ENCODE measurements around the gene TTLL5.

GRCh38 chr14:75702122-75702521 lies 41.1 kb downstream of the TTLL5 start:
- TF ChIP-seq, protein P1, sequence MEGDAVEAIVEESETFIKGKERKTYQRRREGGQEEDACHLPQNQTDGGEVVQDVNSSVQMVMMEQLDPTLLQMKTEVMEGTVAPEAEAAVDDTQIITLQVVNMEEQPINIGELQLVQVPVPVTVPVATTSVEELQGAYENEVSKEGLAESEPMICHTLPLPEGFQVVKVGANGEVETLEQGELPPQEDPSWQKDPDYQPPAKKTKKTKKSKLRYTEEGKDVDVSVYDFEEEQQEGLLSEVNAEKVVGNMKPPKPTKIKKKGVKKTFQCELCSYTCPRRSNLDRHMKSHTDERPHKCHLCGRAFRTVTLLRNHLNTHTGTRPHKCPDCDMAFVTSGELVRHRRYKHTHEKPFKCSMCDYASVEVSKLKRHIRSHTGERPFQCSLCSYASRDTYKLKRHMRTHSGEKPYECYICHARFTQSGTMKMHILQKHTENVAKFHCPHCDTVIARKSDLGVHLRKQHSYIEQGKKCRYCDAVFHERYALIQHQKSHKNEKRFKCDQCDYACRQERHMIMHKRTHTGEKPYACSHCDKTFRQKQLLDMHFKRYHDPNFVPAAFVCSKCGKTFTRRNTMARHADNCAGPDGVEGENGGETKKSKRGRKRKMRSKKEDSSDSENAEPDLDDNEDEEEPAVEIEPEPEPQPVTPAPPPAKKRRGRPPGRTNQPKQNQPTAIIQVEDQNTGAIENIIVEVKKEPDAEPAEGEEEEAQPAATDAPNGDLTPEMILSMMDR (conservative IDR thresholded peaks at IDR 0.05; ENCODE audit: low read depth, low read length) = no peak
- no peak for TF ChIP-seq MXI1 (IDR thresholded peaks at IDR 0.05; ENCODE audit: borderline replicate concordance, low read depth, low read length)
- TF ChIP-seq POLR2A (IDR thresholded peaks at IDR 0.05; ENCODE audit: low read depth, low read length) = no peak
- TF ChIP-seq RCOR1 (IDR thresholded peaks at IDR 0.05; ENCODE audit: insufficient replicate concordance, low read length) = no peak
- no peak for TF ChIP-seq RAD21 (IDR thresholded peaks at IDR 0.05; ENCODE audit: low read length)
- TF ChIP-seq BHLHE40 (IDR thresholded peaks at IDR 0.05; ENCODE audit: low read depth, low read length) = no peak
- no peak for TF ChIP-seq FOS (IDR thresholded peaks at IDR 0.05; ENCODE audit: low read depth, low read length)
- no peak for TF ChIP-seq SMC3 (IDR thresholded peaks at IDR 0.05; ENCODE audit: low read depth, low read length)
- no peak for TF ChIP-seq RFX5 (IDR thresholded peaks at IDR 0.05; ENCODE audit: low read depth, low read length)
- no peak for TF ChIP-seq NFE2L2 (IDR thresholded peaks at IDR 0.05; ENCODE audit: low read depth, low read length)
- TF ChIP-seq MAFK (IDR thresholded peaks at IDR 0.05; ENCODE audit: low read depth, low read length) = no peak
- TF ChIP-seq MAZ (IDR thresholded peaks at IDR 0.05; ENCODE audit: borderline replicate concordance, low read depth, low read length) = no peak
